NAMALWA (cell line): ENCODE measurements around the gene ADAMTS16.

ENCODE experiments used
- DNase-seq: peaks from one replicate; pipeline ENCODE4 v3.0.0-alpha.2; 2015; ENCODE audit warnings: low spot score

Gene ADAMTS16

DNA sequence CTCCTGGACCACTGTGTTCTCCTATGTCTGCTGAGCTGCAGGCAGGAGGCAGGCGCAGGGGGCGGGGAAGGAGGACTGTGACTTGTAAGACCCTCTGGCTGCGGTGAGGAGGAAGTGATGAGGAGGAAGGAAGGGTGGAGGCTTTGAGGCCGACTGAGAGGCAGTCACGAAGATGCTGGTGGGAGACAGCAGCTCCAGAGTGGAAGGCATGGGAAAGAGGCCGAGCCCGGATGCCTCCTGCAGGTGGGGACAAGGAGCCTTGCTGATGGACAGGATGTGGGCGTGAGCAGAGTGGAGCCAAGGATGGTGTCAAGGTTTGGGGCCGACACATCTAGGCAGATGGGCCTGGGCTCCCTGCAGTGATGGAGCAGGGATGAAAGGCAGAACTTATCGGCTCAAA, 208.0 kb downstream of the ADAMTS16 start:
- no peak for DNase-seq

DNA sequence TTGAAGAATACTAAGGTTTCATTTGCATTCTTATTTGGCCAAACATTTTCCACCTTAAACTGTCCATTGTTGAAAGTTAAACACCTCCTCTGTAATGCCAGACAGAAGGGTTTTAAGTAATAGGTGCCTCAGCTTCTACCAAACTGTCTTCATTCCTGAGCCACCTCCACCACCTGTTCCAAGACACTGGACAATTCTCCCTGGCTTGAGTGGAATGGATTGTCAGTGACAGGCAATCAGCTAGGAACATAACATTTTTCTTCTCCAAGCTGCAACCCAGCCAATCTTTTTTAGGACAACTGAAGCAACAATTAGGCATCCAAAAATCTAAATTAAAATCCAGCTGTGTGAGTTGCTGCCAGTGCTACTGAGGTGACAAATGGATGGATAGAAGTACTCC, 208.4 kb downstream of the ADAMTS16 start:
- no peak for DNase-seq

- no peak for DNase-seq
Measured at GRCh38 chr5:5350101-5350500, 210.0 kb downstream of the ADAMTS16 start.

GRCh38 chr5:5351288-5351979, 211.3 kb downstream of the ADAMTS16 start:
- DNase-seq, result no peak

DNA sequence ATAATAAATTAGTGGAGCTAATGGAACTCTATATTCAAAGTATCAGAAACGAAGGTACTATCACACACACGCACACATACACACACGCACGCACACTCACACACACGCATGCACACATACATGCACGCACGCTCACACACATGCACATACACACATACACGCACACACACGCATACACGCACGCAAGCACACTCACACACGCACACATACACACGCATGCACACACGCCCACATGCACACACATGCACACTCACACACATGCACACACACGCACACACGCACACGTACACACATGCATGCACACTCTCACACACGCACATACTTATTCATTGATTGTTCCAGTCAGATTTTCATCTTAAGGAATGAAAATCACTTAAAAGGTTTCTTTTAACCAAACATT, 212.5 kb downstream of the ADAMTS16 start:
- DNase-seq, result no peak

- no peak for DNase-seq
Measured at GRCh38 chr5:5353681-5354080, 213.6 kb downstream of the ADAMTS16 start.

DNA sequence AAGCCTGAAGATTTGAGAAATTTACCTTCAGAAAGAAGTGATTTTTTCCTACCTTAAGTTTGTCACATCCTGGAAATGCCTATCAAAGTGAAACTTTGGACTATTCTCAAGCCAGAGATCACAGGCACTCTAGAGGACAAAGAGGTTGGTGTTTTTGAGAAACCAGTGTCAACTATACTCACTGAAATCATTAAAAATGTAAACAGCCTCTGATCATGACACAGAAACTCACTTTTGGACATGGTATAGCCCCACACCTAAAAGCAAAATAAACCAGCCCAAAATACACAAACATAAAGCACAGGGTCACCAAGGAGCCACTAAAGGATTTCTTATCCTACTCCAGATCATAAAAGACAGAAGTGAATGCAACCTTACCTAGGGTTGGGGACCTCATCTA, 216.6 kb downstream of the ADAMTS16 start:
- DNase-seq, result no peak

GRCh38 chr5:5359618-5360017, 219.5 kb downstream of the ADAMTS16 start:
- DNase-seq, result no peak

DNA sequence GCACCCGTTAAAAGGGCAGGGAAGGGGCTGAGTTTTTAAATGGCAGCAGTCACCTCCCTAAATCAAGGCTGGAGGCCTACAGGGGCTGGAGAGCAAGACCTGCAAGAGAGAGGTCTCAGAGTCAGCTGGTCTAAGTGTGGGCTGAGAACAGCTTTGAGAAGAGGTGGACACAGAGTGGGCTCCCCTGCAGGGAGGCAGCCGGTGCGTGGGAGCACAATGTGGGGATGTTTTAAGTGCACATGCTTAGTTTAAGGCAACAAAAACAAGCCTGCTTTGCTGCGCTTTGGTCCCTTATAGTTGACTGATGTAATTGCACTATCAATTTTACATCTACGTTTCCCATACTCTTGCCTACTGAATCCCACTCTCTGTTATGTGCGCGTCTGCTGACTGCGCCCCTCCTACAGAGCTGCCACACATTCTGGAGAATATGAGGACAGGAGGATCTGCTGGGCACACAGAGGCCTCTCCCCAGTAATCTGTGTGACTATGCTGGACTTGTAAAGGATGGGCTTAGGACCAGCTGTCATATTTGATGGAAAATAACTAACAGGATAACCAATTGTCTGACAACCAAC, 220.3 kb downstream of the ADAMTS16 start:
- no peak for DNase-seq

DNA sequence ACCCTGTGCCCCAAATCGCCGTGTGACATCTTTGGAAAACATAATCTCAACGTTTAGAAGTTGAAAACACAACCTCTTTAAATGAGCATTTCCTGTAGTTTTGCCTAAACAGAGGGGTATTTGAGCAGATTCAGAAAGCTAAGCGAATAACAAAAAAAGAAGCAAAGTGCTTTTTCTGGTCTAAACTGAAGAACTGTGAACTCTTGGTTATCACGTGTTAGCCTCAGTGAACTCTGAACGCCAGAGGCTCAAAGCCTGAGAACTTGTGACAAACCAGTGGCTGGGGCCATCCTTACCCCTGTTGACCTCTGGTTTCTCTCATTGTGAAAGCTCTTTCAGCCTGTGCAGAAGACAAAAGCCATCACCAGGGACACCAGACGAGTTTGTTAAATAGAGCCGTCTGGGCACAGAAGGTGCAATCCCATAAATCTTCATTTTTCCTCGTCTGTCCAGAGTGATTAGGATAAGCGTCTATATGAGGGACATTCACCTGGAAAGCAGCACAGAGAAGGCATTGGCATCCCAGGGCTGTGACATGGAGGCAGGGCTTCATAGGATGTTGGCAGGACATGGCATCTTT, 220.9 kb downstream of the ADAMTS16 start:
- no peak for DNase-seq

DNA sequence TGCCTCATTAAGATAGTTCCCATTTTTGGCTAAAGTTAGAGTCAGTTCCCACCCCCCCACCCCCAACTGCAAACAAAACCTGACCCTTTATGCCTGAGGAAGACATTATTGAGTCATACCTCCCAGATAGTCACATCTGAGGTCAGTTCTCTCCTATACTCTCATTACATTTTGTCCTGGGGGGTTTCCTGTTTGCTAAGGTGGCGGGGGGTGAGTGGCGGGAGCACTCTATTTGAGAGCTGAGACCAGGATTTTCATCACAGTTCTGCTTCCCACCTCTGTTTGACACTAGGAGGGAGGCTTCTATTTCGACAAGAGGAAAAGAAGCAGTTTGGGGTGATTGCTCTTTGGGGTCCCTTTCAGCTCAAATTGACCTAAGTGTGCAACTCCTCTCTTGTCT, 222.9 kb downstream of the ADAMTS16 start:
- no peak for DNase-seq

- no peak for DNase-seq
Measured at GRCh38 chr5:5364932-5365331, 224.8 kb downstream of the ADAMTS16 start.

- DNase-seq, result no peak
Measured at GRCh38 chr5:5367739-5368138, 227.6 kb downstream of the ADAMTS16 start.

DNA sequence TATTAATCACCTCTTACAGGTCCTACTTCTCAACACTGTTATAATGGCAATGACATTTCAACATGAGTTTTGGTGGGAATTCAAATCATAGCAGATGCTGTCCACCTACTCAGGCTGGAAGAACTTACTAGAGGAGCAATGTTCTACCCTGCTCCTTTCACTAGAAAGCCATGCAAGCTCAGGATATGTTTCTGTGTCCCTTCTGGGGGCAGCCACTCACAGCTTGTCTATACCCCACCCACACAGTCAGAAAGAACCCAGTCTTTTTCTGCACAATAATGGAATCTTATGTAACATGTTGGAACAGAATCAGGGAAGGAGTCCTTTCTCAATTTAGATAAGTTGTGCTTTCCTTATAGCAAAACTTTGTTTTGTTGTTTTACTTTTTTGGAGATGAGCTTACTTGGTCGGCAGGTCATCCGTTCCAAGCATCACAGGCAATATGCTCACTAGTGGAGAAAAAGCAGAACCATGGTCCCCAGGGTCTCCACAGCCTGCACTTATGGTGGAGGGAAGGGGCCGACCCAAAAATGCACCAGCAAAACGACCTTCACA, 229.0 kb downstream of the ADAMTS16 start:
- DNase-seq, result no peak
